ENCODE data around the gene LYRM4.
A peak's percentile ranks its signal among the peaks of the same experiment; 100 is the strongest.

LYRM4 gene

DNA sequence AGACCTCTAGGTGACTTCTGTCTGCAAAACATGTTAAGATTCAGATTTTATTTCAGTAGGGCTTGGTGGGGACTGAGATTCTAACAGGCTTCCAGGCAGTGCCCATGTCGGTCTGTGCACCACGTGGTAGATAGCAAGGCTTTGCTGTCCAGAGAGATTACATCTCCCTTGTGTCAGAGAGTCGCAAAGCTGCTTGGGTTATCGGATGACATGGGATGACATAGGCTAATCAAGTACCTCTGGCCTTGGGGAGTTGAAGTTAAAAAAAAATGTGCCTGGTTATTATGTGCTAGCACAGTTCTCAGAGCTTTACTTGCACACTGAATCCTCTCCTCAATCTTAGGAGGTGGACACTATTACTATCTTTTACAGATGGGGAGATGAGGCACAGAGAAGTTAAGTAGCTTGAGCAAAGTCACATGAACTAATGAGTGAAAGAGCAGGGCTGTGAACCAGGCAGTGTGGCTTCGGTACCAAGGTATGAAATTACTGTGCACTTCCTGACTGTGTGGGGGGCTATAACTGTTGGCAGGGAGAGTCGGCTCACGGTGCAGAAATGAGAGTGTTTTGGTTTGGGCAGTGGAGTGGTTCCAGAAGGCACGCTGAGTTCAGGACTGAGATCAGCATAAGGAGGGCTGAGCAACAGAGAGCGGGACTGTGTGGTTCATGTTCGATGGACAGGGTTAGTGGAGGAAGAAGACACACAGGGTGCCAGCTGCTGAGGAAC, 41.6 kb upstream of the LYRM4 start:
- H3K4me3 ChIP-seq (ENCODE audit: low read depth, low read length): no peak overlapping the region
- POLR2A ChIA-PET: no interaction called here
- H3K27ac ChIP-seq (ENCODE audit: extremely low read depth, low read depth, low read length): no peak overlapping the region
- TF ChIP-seq MZF1 (tag by site-specific recombination; IDR thresholded peaks at IDR 0.05; ENCODE audit: borderline replicate concordance): peak; percentile 39; the same call in 1 of the 2 replicates
- no peak for TF ChIP-seq ZNF146 (tag by site-specific recombination; IDR thresholded peaks at IDR 0.05)
- H3K4me1 ChIP-seq (ENCODE audit: control insufficient read depth, insufficient read depth, low read length): peaks cover 17% of the 10 kb centered on the region
- no peaks in the 10 kb centered on the region for H3K36me3 ChIP-seq (ENCODE audit: control insufficient read depth in 2 of 2, insufficient read depth in 1 of 2, low read length in 2 of 2)
- H3K9me3 ChIP-seq (ENCODE audit: control insufficient read depth, insufficient read depth, low read depth, low read length): no peaks in the 10 kb centered on the region
- CTCF ChIA-PET: interaction anchor here (0.6 to 5.1 kb wide), 27 partner anchors 9 to 219 kb away, joined by 3 to 30 read pairs (median 4); no protein-coding TSS in a partner anchor

DNA sequence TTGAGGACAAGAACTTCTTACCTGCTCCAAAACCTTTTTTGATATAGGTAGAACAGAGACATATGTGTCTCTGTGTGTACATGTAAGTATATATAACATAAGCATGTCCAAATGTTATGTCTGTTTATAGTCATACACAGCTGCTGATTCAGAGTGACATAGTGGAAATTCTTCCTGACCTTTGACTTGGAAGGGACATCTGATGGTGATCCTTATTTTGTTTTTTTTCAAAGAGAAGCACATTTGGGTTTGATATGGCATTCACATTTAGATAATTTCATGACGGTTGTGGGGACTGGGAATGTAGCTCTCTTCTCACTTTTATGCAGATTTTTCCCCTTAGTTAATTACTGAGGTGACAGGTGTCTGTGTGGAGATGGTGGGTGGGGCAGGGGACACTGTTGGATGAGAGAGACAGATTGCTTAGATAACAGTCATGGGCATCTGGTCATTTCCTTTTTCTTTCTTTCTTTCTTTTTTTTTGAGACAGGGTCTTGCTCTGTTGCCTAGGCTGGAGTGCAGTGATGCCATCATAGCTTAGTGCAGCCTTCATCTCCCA, 39.5 kb upstream of the LYRM4 start:
- Histone ChIP-seq H3K27ac (ENCODE audit: extremely low read depth, low read depth, low read length) (no peak overlapping the region), H3K36me3 (ENCODE audit: control insufficient read depth in 2 of 2, insufficient read depth in 1 of 2, low read length in 2 of 2) (no peaks in the 10 kb centered on the region), H3K4me1 (ENCODE audit: control insufficient read depth, insufficient read depth, low read length) (peaks cover 9% of the 10 kb centered on the region), H3K4me3 (ENCODE audit: low read depth, low read length) (no peak overlapping the region), H3K9me3 (ENCODE audit: control insufficient read depth, insufficient read depth, low read depth, low read length) (no peaks in the 10 kb centered on the region)
- TF ChIP-seq, protein P1, sequence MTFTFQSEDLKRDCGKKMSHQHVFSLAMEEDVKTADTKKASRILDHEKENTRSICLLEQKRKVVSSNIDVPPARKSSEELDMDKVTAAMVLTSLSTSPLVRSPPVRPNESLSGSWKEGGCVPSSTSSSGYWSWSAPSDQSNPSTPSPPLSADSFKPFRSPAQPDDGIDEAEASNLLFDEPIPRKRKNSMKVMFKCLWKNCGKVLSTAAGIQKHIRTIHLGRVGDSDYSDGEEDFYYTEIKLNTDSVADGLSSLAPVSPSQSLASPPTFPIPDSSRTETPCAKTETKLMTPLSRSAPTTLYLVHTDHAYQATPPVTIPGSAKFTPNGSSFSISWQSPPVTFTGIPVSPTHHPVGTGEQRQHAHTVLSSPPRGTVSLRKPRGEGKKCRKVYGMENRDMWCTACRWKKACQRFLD (tag by site-specific recombination; IDR thresholded peaks at IDR 0.05): no peak
- TF ChIP-seq KLF9 (tag by site-specific recombination; IDR thresholded peaks at IDR 0.05; ENCODE audit: low read depth): no peak
- TF ChIP-seq HOXA7 (CRISPR knock-in tag; IDR thresholded peaks at IDR 0.05; ENCODE audit: borderline replicate concordance): no peak
- TF ChIP-seq, protein P2, sequence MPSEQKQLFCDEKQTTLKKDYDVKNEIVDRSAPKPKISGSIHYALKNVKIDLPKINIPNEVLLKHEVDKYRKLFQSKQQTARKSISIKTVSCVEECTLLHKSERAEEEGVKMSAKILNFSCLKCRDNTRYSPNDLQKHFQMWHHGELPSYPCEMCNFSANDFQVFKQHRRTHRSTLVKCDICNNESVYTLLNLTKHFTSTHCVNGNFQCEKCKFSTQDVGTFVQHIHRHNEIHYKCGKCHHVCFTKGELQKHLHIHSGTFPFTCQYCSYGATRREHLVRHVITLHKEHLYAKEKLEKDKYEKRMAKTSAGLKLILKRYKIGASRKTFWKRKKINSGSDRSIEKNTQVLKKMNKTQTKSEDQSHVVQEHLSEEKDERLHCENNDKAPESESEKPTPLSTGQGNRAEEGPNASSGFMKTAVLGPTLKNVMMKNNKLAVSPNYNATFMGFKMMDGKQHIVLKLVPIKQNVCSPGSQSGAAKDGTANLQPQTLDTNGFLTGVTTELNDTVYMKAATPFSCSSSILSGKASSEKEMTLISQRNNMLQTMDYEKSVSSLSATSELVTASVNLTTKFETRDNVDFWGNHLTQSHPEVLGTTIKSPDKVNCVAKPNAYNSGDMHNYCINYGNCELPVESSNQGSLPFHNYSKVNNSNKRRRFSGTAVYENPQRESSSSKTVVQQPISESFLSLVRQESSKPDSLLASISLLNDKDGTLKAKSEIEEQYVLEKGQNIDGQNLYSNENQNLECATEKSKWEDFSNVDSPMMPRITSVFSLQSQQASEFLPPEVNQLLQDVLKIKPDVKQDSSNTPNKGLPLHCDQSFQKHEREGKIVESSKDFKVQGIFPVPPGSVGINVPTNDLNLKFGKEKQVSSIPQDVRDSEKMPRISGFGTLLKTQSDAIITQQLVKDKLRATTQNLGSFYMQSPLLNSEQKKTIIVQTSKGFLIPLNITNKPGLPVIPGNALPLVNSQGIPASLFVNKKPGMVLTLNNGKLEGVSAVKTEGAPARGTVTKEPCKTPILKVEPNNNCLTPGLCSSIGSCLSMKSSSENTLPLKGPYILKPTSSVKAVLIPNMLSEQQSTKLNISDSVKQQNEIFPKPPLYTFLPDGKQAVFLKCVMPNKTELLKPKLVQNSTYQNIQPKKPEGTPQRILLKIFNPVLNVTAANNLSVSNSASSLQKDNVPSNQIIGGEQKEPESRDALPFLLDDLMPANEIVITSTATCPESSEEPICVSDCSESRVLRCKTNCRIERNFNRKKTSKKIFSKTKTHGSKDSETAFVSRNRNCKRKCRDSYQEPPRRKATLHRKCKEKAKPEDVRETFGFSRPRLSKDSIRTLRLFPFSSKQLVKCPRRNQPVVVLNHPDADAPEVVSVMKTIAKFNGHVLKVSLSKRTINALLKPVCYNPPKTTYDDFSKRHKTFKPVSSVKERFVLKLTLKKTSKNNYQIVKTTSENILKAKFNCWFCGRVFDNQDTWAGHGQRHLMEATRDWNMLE (tag by site-specific recombination; conservative IDR thresholded peaks at IDR 0.05; ENCODE audit: low read depth): no peak
- POLR2A ChIA-PET: no interaction called here
- CTCF ChIA-PET: interaction anchor here (0.7 to 4.8 kb wide), 3 partner anchors 9 to 164 kb away, joined by 3 to 30 read pairs (median 3); no protein-coding TSS in a partner anchor

GRCh38 chr6:5295623-5296022, 34.9 kb upstream of the LYRM4 start:
- ChIA-PET POLR2A (interaction anchor here (0.7 to 1.0 kb wide), 2 partner anchors 8 to 700 kb away, joined by 3 to 4 read pairs; no protein-coding TSS in a partner anchor), CTCF (interaction anchor here (0.6 to 1.3 kb wide), 3 partner anchors 8 to 152 kb away, joined by 3 to 5 read pairs (median 4); no protein-coding TSS in a partner anchor)
- no peaks in the 10 kb centered on the region for H3K9me3 ChIP-seq (ENCODE audit: control insufficient read depth, insufficient read depth, low read depth, low read length)
- H3K4me3 ChIP-seq (ENCODE audit: low read depth, low read length): no peak overlapping the region
- peaks cover 10% of the 10 kb centered on the region for H3K4me1 ChIP-seq (ENCODE audit: control insufficient read depth, insufficient read depth, low read length)
- no peaks in the 10 kb centered on the region for H3K36me3 ChIP-seq (ENCODE audit: control insufficient read depth in 2 of 2, insufficient read depth in 1 of 2, low read length in 2 of 2)
- H3K27ac ChIP-seq (ENCODE audit: extremely low read depth, low read depth, low read length): no peak overlapping the region
- TF ChIP-seq WT1 (tag by site-specific recombination; IDR thresholded peaks at IDR 0.05) (peak; percentile 71), ZNF654 (tag by site-specific recombination; IDR thresholded peaks at IDR 0.05; ENCODE audit: low read depth) (no peak), ZNF292 (tag by site-specific recombination; IDR thresholded peaks at IDR 0.05; ENCODE audit: borderline replicate concordance, low read depth) (no peak), ZNF768 (tag by site-specific recombination; IDR thresholded peaks at IDR 0.05) (no peak), BCL11A (tag by site-specific recombination; IDR thresholded peaks at IDR 0.05; ENCODE audit: low read depth) (no peak), EGR2 (tag by site-specific recombination; IDR thresholded peaks at IDR 0.05; ENCODE audit: low read depth) (peak; percentile 33; the same call in 1 of the 2 replicates), ZNF184 (tag by site-specific recombination; IDR thresholded peaks at IDR 0.05) (no peak), ZNF510 (tag by site-specific recombination; IDR thresholded peaks at IDR 0.05; ENCODE audit: insufficient replicate concordance) (no peak), SP3 (tag by site-specific recombination; IDR thresholded peaks at IDR 0.05) (no peak), KLF16 (tag by site-specific recombination; IDR thresholded peaks at IDR 0.05) (no peak), ZBTB8A (tag by site-specific recombination; IDR thresholded peaks at IDR 0.05) (no peak), ZNF560 (tag by site-specific recombination; IDR thresholded peaks at IDR 0.05; ENCODE audit: borderline replicate concordance) (no peak)
- TF ChIP-seq, protein P3, sequence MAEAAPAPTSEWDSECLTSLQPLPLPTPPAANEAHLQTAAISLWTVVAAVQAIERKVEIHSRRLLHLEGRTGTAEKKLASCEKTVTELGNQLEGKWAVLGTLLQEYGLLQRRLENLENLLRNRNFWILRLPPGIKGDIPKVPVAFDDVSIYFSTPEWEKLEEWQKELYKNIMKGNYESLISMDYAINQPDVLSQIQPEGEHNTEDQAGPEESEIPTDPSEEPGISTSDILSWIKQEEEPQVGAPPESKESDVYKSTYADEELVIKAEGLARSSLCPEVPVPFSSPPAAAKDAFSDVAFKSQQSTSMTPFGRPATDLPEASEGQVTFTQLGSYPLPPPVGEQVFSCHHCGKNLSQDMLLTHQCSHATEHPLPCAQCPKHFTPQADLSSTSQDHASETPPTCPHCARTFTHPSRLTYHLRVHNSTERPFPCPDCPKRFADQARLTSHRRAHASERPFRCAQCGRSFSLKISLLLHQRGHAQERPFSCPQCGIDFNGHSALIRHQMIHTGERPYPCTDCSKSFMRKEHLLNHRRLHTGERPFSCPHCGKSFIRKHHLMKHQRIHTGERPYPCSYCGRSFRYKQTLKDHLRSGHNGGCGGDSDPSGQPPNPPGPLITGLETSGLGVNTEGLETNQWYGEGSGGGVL (tag by site-specific recombination; IDR thresholded peaks at IDR 0.05): no peak
- TF ChIP-seq, protein P4, sequence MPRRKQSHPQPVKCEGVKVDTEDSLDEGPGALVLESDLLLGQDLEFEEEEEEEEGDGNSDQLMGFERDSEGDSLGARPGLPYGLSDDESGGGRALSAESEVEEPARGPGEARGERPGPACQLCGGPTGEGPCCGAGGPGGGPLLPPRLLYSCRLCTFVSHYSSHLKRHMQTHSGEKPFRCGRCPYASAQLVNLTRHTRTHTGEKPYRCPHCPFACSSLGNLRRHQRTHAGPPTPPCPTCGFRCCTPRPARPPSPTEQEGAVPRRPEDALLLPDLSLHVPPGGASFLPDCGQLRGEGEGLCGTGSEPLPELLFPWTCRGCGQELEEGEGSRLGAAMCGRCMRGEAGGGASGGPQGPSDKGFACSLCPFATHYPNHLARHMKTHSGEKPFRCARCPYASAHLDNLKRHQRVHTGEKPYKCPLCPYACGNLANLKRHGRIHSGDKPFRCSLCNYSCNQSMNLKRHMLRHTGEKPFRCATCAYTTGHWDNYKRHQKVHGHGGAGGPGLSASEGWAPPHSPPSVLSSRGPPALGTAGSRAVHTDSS (tag by site-specific recombination; IDR thresholded peaks at IDR 0.05): peak; percentile 79

Data from HEK293 (cell line).